ENCODE data around the gene TRIP10. TPM values are rescaled to one million over a fixed set of nuclear protein-coding genes. Genes with fewer than 3 reads are reported as not detected.

TRIP10 gene
- total and polyA plus RNA-seq, 10 of the 15 experiments (the other 5 are each of a cell fraction or from before 2014, with no cell fraction given) = 0.79 to 54.5 (median 32.5) TPM

DNA sequence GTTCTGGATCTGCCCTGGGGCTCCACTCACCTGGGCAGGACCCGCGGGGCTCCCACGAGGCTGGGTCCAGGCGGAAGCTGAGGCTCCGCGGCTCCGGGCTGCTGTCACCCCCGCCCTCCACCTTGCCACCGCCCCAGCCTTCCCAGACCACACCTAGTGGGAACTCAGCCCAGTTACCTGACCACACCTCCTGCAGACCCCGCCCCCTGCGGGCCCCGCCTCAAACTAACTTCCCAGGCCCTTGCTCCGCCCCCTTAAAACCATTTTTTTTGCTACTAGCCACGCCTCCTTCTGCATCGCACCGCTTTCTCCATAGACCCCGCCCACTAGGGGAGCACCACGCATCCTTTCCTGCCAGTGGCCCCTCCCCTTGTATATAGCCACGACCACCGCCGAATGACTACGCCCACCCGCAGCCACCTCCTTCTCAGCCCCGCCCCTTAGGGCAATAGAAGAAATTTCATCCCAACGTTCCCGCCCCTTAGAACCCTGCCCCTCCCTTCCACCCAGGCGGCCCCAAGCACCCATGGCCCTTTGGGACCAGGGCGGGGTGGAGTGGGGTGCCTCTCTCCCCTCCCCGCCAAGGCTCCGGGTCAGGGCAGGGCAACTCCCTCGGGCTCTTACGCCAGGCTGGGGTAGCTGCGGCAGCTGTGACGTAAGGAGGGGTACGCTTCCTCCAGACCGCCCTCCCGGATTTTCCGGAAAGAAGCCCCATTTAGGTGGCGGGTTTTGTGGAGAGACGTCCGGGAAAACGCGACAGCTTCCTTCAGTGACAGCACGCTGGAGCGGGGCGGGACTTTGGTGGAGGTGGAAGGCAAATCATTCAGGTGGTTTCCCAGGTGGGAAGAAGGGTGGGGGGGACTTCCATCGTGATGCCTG is 28.1 kb downstream of the TRIP10 start, which contains the start of gene SH2D3A (continued):
- TF ChIP-seq, protein P1, sequence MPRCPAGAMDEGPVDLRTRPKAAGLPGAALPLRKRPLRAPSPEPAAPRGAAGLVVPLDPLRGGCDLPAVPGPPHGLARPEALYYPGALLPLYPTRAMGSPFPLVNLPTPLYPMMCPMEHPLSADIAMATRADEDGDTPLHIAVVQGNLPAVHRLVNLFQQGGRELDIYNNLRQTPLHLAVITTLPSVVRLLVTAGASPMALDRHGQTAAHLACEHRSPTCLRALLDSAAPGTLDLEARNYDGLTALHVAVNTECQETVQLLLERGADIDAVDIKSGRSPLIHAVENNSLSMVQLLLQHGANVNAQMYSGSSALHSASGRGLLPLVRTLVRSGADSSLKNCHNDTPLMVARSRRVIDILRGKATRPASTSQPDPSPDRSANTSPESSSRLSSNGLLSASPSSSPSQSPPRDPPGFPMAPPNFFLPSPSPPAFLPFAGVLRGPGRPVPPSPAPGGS (IDR thresholded peaks at IDR 0.05; ENCODE audit: borderline replicate concordance, insufficient read depth, low read depth, low read length, poor library complexity, severe bottlenecking) = no peak
- TF ChIP-seq RB1 (IDR thresholded peaks at IDR 0.05; ENCODE audit: borderline replicate concordance) = peak; percentile 39; the same call in 1 of the 2 replicates
- no peak; a peak in 1 of 4 replicates for TF ChIP-seq EP300 (IDR thresholded peaks at IDR 0.05; ENCODE audit: borderline replicate concordance in 1 of 2, control insufficient read depth in 1 of 2, low read depth in 2 of 2, low read length in 2 of 2)
- TF ChIP-seq, protein P2, sequence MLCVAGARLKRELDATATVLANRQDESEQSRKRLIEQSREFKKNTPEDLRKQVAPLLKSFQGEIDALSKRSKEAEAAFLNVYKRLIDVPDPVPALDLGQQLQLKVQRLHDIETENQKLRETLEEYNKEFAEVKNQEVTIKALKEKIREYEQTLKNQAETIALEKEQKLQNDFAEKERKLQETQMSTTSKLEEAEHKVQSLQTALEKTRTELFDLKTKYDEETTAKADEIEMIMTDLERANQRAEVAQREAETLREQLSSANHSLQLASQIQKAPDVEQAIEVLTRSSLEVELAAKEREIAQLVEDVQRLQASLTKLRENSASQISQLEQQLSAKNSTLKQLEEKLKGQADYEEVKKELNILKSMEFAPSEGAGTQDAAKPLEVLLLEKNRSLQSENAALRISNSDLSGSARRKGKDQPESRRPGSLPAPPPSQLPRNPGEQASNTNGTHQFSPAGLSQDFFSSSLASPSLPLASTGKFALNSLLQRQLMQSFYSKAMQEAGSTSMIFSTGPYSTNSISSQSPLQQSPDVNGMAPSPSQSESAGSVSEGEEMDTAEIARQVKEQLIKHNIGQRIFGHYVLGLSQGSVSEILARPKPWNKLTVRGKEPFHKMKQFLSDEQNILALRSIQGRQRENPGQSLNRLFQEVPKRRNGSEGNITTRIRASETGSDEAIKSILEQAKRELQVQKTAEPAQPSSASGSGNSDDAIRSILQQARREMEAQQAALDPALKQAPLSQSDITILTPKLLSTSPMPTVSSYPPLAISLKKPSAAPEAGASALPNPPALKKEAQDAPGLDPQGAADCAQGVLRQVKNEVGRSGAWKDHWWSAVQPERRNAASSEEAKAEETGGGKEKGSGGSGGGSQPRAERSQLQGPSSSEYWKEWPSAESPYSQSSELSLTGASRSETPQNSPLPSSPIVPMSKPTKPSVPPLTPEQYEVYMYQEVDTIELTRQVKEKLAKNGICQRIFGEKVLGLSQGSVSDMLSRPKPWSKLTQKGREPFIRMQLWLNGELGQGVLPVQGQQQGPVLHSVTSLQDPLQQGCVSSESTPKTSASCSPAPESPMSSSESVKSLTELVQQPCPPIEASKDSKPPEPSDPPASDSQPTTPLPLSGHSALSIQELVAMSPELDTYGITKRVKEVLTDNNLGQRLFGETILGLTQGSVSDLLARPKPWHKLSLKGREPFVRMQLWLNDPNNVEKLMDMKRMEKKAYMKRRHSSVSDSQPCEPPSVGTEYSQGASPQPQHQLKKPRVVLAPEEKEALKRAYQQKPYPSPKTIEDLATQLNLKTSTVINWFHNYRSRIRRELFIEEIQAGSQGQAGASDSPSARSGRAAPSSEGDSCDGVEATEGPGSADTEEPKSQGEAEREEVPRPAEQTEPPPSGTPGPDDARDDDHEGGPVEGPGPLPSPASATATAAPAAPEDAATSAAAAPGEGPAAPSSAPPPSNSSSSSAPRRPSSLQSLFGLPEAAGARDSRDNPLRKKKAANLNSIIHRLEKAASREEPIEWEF (IDR thresholded peaks at IDR 0.05; ENCODE audit: insufficient replicate concordance, low read depth, low read length) = no peak
- TF ChIP-seq, protein P3, sequence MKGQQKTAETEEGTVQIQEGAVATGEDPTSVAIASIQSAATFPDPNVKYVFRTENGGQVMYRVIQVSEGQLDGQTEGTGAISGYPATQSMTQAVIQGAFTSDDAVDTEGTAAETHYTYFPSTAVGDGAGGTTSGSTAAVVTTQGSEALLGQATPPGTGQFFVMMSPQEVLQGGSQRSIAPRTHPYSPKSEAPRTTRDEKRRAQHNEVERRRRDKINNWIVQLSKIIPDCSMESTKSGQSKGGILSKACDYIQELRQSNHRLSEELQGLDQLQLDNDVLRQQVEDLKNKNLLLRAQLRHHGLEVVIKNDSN (IDR thresholded peaks at IDR 0.05; ENCODE audit: borderline replicate concordance, extremely low read length, insufficient read depth, low read depth, low read length) = no peak
- no peak for TF ChIP-seq LARP7 (IDR thresholded peaks at IDR 0.05)
- no peak for TF ChIP-seq POLR2AphosphoS5 (IDR thresholded peaks at IDR 0.05; ENCODE audit: low read length)
- TF ChIP-seq JUNB (IDR thresholded peaks at IDR 0.05) = no peak
- no peak for TF ChIP-seq MYB (IDR thresholded peaks at IDR 0.05; ENCODE audit: borderline replicate concordance, low read depth, low read length)
- no peak for TF ChIP-seq RAD51 (IDR thresholded peaks at IDR 0.05)
- TF ChIP-seq SREBF1 (IDR thresholded peaks at IDR 0.05; ENCODE audit: low read length) = no peak
- TF ChIP-seq ZNF384 (IDR thresholded peaks at IDR 0.05; ENCODE audit: borderline replicate concordance, low read depth, low read length) = peak; percentile 95
- 0 out of 2 replicates have a peak, but pooled peaks have one; percentile 30 for TF ChIP-seq CBX5 (IDR thresholded peaks at IDR 0.05; ENCODE audit: low read depth)
- no peak for TF ChIP-seq KDM1A (IDR thresholded peaks at IDR 0.05; ENCODE audit: borderline replicate concordance)
- TF ChIP-seq, protein P4, sequence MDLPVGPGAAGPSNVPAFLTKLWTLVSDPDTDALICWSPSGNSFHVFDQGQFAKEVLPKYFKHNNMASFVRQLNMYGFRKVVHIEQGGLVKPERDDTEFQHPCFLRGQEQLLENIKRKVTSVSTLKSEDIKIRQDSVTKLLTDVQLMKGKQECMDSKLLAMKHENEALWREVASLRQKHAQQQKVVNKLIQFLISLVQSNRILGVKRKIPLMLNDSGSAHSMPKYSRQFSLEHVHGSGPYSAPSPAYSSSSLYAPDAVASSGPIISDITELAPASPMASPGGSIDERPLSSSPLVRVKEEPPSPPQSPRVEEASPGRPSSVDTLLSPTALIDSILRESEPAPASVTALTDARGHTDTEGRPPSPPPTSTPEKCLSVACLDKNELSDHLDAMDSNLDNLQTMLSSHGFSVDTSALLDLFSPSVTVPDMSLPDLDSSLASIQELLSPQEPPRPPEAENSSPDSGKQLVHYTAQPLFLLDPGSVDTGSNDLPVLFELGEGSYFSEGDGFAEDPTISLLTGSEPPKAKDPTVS (IDR thresholded peaks at IDR 0.05; ENCODE audit: low read depth, low read length) = no peak
- no peak for TF ChIP-seq FOXM1 (IDR thresholded peaks at IDR 0.05; ENCODE audit: low read depth, low read length)
- TF ChIP-seq RBBP5 (conservative IDR thresholded peaks at IDR 0.05) = no peak
- no peak for TF ChIP-seq RAD21 (IDR thresholded peaks at IDR 0.05; ENCODE audit: insufficient read depth, low read depth, low read length)
- no peak for TF ChIP-seq HCFC1 (IDR thresholded peaks at IDR 0.05; ENCODE audit: low read length)
- TF ChIP-seq CBFB (IDR thresholded peaks at IDR 0.05; ENCODE audit: low read depth) = no peak
- TF ChIP-seq RELA (IDR thresholded peaks at IDR 0.05; ENCODE audit: borderline replicate concordance, partially characterized antibody) = peak; percentile 76

Measured in GM12878 (cell line).